Transverse colon (tissue), 4 donors: ENCODE data around the gene ANKRD44.

Experiments
- POLR2AphosphoS5 ChIP-seq, 3 donors: sonication (generic); formaldehyde crosslinking; IDR thresholded peaks; one replicate each; pipeline ENCODE4 v1.6.1; 2016; ENCODE audit warnings: antibody characterized with exemption in 3 of 3
- TF ChIP-seq, protein P1 (sequence below), 5 experiments: fragments of 200-600 bp in 3 of 5; fragments of 450-650 bp in 2 of 5; sonication (generic) in 3 of 5; IDR thresholded peaks; 1 replicate in 2 of 5; 2 replicates in 3 of 5; pipeline ENCODE4 v1.5.1; 2016 to 2017; ENCODE audit warnings: antibody characterized with exemption in 5 of 5, inconsistent platforms in 3 of 5, mild to moderate bottlenecking in 2 of 5, moderate library complexity in 1 of 5

DNA sequence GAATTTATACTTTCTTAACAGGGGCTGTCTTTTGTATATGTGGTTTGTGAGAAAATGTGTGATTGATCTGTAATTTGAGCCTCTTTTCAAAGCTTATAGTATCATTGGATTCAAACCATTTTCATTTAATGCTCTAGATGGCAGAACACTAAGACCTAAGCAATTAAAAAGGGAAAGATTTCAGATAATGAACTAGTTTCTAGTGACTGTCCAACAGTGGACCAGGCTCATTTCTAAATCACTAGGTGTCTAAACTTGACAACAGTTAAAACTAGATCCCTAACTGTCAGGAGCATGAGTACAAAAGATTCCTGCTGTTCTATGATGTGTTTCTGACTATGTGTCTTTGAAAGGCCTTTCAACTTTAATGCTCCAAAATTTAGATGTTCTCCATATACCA is 54.6 kb downstream of the ANKRD44 start:
- TF ChIP-seq, protein P1, sequence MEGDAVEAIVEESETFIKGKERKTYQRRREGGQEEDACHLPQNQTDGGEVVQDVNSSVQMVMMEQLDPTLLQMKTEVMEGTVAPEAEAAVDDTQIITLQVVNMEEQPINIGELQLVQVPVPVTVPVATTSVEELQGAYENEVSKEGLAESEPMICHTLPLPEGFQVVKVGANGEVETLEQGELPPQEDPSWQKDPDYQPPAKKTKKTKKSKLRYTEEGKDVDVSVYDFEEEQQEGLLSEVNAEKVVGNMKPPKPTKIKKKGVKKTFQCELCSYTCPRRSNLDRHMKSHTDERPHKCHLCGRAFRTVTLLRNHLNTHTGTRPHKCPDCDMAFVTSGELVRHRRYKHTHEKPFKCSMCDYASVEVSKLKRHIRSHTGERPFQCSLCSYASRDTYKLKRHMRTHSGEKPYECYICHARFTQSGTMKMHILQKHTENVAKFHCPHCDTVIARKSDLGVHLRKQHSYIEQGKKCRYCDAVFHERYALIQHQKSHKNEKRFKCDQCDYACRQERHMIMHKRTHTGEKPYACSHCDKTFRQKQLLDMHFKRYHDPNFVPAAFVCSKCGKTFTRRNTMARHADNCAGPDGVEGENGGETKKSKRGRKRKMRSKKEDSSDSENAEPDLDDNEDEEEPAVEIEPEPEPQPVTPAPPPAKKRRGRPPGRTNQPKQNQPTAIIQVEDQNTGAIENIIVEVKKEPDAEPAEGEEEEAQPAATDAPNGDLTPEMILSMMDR (IDR thresholded peaks at IDR 0.05): no peak
- TF ChIP-seq POLR2AphosphoS5 (IDR thresholded peaks at IDR 0.05): no peak
